ENCODE measurements around the gene CA4. TPM values are rescaled to one million over a fixed set of nuclear protein-coding genes. Genes with fewer than 3 reads are reported as not detected.

The CA4 gene
- total RNA-seq, 1 donor from 2014 or later, result 0.26 TPM

- peaks cover 13% of the 10 kb centered on the region for H3K27me3 Mint-ChIP-seq (ENCODE audit: low read depth)
- no peak overlapping the region for H3K27ac Mint-ChIP-seq (ENCODE audit: unreplicated experiment)
- DNase-seq (ENCODE audit: low read depth, low spot score), result no peak
- no peaks in the 10 kb centered on the region for H3K36me3 Mint-ChIP-seq (ENCODE audit: low read depth)
- H3K4me1 Mint-ChIP-seq, result peaks cover 26% of the 10 kb centered on the region
- TF ChIP-seq, protein P1, sequence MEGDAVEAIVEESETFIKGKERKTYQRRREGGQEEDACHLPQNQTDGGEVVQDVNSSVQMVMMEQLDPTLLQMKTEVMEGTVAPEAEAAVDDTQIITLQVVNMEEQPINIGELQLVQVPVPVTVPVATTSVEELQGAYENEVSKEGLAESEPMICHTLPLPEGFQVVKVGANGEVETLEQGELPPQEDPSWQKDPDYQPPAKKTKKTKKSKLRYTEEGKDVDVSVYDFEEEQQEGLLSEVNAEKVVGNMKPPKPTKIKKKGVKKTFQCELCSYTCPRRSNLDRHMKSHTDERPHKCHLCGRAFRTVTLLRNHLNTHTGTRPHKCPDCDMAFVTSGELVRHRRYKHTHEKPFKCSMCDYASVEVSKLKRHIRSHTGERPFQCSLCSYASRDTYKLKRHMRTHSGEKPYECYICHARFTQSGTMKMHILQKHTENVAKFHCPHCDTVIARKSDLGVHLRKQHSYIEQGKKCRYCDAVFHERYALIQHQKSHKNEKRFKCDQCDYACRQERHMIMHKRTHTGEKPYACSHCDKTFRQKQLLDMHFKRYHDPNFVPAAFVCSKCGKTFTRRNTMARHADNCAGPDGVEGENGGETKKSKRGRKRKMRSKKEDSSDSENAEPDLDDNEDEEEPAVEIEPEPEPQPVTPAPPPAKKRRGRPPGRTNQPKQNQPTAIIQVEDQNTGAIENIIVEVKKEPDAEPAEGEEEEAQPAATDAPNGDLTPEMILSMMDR (conservative IDR thresholded peaks at IDR 0.05), result no peak
- H3K9me3 Mint-ChIP-seq, result no peaks in the 10 kb centered on the region
- no peak overlapping the region for H3K4me3 Mint-ChIP-seq
Measured at GRCh38 chr17:60164164-60164563, 14.4 kb downstream of the CA4 start.

DNA sequence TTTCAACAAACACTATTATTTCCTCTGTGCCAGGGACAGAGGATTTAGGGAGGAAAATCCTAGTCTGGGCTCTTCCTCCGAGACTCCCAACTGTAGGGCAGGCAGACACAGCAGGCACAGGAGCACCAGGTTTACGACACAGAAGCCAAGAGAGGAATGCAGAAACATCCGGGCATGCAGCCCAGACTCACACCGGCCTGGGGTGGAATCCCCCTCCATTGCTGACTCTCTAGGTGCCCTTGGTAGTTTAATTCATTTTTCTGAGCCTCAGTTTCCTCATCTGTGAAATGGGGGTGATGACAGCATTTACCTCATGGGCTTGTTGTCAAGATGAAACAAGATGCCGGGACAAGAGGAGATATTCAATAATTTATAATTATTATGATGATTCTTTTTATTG is 14.9 kb downstream of the CA4 start:
- TF ChIP-seq, protein P1 (conservative IDR thresholded peaks at IDR 0.05), result no peak
- peaks cover 11% of the 10 kb centered on the region for H3K27me3 Mint-ChIP-seq (ENCODE audit: low read depth)
- peaks cover 26% of the 10 kb centered on the region for H3K4me1 Mint-ChIP-seq
- H3K9me3 Mint-ChIP-seq, result no peaks in the 10 kb centered on the region
- H3K36me3 Mint-ChIP-seq (ENCODE audit: low read depth), result no peaks in the 10 kb centered on the region
- no peak overlapping the region for H3K4me3 Mint-ChIP-seq
- DNase-seq (ENCODE audit: low read depth, low spot score), result no peak
- H3K27ac Mint-ChIP-seq (ENCODE audit: unreplicated experiment), result no peak overlapping the region

DNA sequence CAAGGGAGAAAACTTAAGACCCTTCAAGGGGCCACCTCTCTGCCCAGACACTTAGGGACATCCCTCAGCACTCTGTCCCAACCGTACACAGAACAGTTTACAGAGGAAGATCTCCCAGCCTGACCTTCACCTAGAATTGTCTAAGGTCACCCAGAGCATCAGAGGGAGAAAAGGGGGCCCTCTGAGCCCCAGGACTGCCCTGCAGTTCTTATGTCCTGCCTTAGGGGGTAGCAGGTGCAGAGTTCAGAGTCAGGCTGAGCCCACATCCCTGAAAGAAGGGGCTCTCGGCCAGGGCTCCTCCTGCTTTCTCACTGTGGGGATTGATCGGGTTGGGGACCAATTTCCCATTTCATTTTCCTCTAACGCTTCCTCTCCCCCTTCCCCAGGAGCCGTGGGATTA is 15.4 kb downstream of the CA4 start:
- Mint-ChIP-seq H3K27me3 (ENCODE audit: low read depth) (peaks cover 6% of the 10 kb centered on the region), H3K9me3 (no peaks in the 10 kb centered on the region), H3K4me1 (peaks cover 24% of the 10 kb centered on the region), H3K36me3 (ENCODE audit: low read depth) (no peaks in the 10 kb centered on the region), H3K4me3 (no peak overlapping the region), H3K27ac (ENCODE audit: unreplicated experiment) (no peak overlapping the region)
- DNase-seq (ENCODE audit: low read depth, low spot score), result no peak
- TF ChIP-seq, protein P1 (conservative IDR thresholded peaks at IDR 0.05), result no peak

- no peak for DNase-seq (ENCODE audit: low read depth, low spot score)
- Mint-ChIP-seq H3K4me1 (peaks cover 25% of the 10 kb centered on the region), H3K4me3 (no peak overlapping the region), H3K9me3 (no peaks in the 10 kb centered on the region), H3K27me3 (ENCODE audit: low read depth) (peaks cover 3% of the 10 kb centered on the region), H3K36me3 (ENCODE audit: low read depth) (no peaks in the 10 kb centered on the region), H3K27ac (ENCODE audit: unreplicated experiment) (no peak overlapping the region)
- TF ChIP-seq, protein P1 (conservative IDR thresholded peaks at IDR 0.05), result no peak
Measured at GRCh38 chr17:60165971-60166370, 16.2 kb downstream of the CA4 start.

- Mint-ChIP-seq H3K9me3 (no peaks in the 10 kb centered on the region), H3K27me3 (ENCODE audit: low read depth) (peaks cover 3% of the 10 kb centered on the region), H3K27ac (ENCODE audit: unreplicated experiment) (peak overlapping the region; percentile 71), H3K4me3 (no peak overlapping the region), H3K4me1 (peaks cover 15% of the 10 kb centered on the region), H3K36me3 (ENCODE audit: low read depth) (no peaks in the 10 kb centered on the region)
- DNase-seq (ENCODE audit: low read depth, low spot score), result no peak
- TF ChIP-seq, protein P1 (conservative IDR thresholded peaks at IDR 0.05), result no peak
Measured at GRCh38 chr17:60167065-60167741, 17.4 kb downstream of the CA4 start.
